ENCODE data around the gene LIN7C. TPM values are rescaled to one million over a fixed set of nuclear protein-coding genes. Genes with fewer than 3 reads are reported as not detected.
A peak's percentile ranks its signal among the peaks of the same experiment; 100 is the strongest.

Gene LIN7C, protein sequence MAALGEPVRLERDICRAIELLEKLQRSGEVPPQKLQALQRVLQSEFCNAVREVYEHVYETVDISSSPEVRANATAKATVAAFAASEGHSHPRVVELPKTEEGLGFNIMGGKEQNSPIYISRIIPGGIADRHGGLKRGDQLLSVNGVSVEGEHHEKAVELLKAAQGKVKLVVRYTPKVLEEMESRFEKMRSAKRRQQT
- 33.2 and 75.3 TPM in 2 replicates for total RNA-seq (ENCODE audit: low replicate concordance)

DNA sequence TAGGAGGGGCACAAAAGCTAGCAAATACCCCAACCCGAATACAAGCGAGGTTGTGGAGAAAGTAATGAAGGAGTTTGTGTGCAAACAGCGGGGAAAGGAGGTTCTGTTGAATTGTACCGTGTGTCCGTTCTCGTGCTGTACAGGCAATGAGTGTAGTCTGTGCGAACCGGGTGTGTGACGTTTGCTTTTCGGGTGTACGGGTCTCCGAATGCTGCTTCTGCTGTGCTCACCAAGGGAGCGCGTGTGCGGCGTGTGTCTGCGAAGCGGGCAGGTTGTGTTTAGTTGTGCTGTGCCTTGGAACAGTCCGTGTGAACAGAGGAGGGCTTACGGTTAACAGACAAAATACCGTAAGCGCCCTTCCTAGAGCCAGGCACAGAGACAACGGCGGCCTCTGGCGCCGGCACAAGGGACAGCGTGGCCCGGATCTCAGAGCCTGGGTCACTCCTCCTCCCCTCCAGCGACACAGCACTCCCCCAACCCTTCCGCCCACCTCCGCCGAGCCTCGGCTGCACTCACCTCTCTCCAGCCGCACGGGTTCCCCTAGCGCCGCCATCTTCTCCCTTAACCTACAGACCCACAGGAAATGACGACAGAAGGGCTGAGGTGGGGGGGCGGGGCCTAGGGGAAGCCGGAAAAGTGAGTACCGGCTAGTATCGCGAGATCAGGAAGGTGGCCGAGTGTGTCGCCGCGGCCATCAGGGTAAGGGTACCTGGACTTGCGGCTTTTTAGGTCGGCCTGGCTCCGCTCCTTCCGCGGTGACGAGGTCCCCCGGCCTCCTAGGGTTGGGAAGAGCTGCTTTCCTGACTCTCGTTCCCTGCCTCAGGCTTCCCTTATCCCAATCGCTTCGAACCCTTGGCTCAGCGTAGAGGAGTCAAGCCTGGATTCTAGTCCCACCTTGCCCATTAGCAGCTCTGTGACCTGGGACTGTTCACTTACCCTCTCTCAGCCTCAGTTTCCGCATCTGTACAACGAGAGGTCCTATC is at the start of gene LIN7C:
Gene LIN7C (minus strand): TSS at position 570 of the 983 bp plus-strand sequence. CDS start 17 bp downstream, at position 553.
- peak within 1 kb of the TSS; percentile 99 for H3K4me3 ChIP-seq (ENCODE audit: low read depth, low read length)
- DNase-seq (ENCODE audit: low read depth) = peak; percentile 94
- TF ChIP-seq, protein P1, sequence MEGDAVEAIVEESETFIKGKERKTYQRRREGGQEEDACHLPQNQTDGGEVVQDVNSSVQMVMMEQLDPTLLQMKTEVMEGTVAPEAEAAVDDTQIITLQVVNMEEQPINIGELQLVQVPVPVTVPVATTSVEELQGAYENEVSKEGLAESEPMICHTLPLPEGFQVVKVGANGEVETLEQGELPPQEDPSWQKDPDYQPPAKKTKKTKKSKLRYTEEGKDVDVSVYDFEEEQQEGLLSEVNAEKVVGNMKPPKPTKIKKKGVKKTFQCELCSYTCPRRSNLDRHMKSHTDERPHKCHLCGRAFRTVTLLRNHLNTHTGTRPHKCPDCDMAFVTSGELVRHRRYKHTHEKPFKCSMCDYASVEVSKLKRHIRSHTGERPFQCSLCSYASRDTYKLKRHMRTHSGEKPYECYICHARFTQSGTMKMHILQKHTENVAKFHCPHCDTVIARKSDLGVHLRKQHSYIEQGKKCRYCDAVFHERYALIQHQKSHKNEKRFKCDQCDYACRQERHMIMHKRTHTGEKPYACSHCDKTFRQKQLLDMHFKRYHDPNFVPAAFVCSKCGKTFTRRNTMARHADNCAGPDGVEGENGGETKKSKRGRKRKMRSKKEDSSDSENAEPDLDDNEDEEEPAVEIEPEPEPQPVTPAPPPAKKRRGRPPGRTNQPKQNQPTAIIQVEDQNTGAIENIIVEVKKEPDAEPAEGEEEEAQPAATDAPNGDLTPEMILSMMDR (IDR thresholded peaks at IDR 0.05; ENCODE audit: insufficient read depth, low read length) = peak; percentile 12

DNA sequence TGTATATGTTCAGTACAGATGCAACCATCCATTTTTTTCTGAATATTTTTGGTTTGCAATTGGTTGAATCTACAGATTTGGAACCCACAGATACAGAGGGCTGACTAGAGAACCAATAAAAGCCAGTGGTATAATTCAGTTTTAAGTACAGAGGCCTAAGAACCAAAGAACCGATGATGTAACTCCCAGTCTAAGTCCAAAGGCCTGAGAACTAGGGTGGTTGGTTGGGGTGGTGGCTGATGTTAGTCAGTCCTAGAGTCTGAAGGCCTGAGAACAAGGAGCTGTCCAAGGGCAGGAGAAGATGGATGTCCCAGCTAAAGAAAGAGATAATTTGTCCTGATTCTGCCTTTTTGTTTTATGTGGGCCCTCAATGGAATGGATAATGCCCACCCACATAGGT is 48.7 kb upstream of the LIN7C start:
- TF ChIP-seq, protein P1 (IDR thresholded peaks at IDR 0.05; ENCODE audit: insufficient read depth, low read length) = no peak
- H3K4me3 ChIP-seq (ENCODE audit: low read depth, low read length) = no peak overlapping the region
- no peak for DNase-seq (ENCODE audit: low read depth)

DNA sequence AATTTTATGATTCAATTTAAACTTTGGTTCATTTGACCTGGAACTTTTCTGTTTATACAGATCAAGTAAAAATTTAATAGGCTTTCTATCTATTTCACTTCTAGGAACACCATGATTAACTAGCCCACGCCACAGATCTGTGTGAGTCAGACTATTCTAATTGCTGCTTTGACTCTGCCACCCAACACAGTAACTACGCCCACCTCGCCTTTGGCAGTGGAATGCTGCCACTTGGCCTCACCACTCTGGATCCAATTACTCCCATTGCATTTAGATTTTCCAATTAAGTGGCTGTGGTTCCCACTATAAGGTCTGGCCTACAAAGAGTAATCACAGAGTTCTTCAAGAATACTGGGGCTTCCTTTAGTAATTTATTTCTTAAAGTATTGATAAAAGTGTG is 46.6 kb upstream of the LIN7C start:
- TF ChIP-seq, protein P1 (IDR thresholded peaks at IDR 0.05; ENCODE audit: insufficient read depth, low read length) = no peak
- no peak for DNase-seq (ENCODE audit: low read depth)
- H3K4me3 ChIP-seq (ENCODE audit: low read depth, low read length) = no peak overlapping the region

DNA sequence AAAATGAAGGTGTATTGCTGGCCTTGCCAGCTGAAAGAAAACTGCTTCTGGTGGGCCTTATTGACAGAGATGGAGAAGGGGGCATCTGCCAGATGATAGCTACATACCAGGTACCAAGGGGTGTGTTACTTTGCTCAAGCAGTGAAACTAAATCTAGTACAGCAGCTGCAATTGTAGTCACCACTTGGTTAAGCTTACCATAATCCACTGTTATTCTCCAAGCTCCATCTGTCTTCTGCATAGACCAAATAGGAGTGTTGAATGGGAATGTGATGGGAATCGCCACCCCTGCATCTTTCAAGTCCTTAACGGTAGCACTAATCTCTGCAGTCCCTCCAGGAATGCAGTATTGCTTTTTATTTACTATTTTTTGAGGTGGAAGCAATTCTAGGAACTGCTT is 45.8 kb upstream of the LIN7C start:
- no peak for DNase-seq (ENCODE audit: low read depth)
- no peak overlapping the region for H3K4me3 ChIP-seq (ENCODE audit: low read depth, low read length)
- TF ChIP-seq, protein P1 (IDR thresholded peaks at IDR 0.05; ENCODE audit: insufficient read depth, low read length) = no peak

DNA sequence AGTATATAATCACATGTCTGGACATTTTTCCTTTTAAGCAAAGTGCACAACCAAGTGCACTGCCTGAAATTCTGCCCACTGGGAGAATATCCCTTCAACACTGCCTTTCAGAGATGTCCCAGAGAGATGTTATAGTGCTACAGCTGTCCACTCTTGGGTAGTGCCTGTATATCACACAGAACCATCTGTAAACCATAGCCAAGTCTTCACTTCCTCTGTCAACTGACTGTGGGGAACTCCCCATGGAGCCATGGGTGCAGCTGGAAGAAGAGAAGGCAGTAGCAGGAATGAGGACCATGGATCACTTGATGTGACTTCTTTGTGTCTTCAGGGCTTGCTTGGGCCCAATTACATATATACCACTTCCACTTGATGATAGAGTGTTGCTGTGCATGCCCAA is 44.6 kb upstream of the LIN7C start:
- TF ChIP-seq, protein P1 (IDR thresholded peaks at IDR 0.05; ENCODE audit: insufficient read depth, low read length) = no peak
- no peak for DNase-seq (ENCODE audit: low read depth)
- H3K4me3 ChIP-seq (ENCODE audit: low read depth, low read length) = no peak overlapping the region

DNA sequence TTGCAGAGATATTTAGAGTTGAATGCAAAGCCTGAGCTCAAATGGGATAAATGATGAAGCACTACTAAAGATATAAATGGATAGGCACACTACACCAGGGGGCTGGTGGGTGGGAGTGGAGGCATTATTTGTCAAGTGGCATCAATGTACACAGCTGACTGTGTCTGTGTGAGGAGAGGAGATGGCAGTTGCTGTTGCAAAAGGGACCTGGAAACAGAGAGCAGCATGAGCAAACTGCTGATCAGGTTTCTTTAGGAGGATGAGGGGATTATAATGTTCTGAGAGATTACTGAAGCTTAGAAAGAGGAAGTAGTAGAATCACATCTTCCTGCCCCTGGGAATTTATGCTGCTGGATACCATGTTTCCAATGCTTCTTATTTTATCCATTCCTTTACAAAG is 39.4 kb upstream of the LIN7C start:
- TF ChIP-seq, protein P1 (IDR thresholded peaks at IDR 0.05; ENCODE audit: insufficient read depth, low read length) = no peak
- no peak for DNase-seq (ENCODE audit: low read depth)
- no peak overlapping the region for H3K4me3 ChIP-seq (ENCODE audit: low read depth, low read length)
